HuH-7.5 (cell line): ENCODE results near the gene TPCN1.

ENCODE experiments used
- DNase-seq: peaks from one replicate; pipeline ENCODE4 v3.0.0; 2011; ENCODE audit warnings: low spot score

The TPCN1 gene

DNA sequence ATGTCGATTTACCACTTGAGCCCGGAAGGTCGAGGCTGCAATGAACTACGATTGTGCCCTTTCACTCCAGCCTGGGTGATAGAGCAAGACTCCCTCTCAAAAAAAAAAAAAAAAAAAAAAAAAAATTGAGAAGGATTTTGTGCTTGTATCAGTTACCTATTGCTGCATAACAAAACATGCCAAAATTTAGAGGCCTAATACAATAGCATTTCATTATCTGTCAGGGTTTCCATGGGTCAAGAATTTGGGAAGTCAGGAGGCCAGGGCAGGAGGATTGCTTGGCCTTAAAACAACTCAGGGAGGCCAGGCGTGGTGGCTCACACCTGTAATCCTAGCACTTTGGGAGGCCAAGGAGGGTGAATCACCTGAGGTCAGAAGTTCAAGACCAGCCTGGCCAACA lies 118.3 kb downstream of the TPCN1 start:
- DNase-seq = no peak

DNA sequence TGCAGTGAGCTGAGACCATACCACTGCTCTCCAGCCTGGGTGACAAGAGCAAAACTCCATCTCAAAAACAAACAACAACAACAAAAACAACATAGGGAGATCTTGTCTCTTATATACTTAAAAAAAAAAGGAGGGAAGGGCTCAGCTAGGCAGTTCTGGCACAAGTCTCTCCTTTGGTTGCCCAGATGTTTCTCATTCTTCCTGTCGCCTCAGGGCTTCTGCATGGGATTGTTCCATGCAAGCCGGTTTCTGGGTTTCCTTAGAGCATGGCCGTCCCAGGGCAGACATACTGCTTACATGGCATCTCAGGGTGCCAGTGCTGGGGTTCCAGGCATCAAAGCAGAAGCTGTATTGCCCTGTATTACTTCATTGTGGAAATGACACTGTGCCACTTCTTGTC lies 118.8 kb downstream of the TPCN1 start:
- no peak for DNase-seq

DNA sequence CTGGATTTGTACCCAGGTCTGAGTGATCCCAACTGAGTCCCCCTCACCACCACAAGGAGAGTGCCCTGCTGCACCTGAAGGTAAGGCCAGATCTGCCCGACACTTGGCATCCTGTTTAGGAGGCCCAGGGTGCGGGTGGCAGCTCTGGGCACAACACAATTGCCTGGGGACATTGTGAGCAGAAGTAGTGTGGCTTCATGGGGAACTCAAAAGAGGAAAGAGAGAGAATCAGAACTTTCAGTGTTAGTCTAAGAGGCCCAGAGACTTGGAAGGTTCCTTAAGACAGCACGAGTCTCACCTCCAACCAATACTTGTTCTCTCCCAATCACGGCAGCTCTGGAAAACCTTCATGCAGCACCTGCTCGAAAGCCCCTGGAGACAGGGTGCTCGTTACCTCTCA lies 120.3 kb downstream of the TPCN1 start:
- no peak for DNase-seq

DNA sequence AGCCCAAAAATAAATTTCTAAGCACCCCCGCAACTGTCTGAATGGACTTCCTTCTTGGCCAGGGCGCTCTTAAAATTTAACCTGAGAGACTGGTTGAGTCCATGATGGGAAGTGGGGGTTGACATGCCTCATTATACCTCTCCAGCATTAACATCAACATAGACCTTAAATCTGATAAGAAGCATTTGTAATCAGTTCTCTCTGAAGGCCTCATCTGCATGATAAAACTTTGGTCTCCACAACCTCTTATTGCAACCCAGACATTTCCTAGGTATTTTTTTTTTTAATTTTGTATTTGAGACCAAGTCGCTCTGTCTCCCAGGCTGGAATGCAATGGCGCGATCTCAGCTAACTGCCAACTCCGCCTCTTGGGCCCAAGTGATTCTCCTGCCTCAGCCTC lies 124.1 kb downstream of the TPCN1 start:
- no peak for DNase-seq

DNA sequence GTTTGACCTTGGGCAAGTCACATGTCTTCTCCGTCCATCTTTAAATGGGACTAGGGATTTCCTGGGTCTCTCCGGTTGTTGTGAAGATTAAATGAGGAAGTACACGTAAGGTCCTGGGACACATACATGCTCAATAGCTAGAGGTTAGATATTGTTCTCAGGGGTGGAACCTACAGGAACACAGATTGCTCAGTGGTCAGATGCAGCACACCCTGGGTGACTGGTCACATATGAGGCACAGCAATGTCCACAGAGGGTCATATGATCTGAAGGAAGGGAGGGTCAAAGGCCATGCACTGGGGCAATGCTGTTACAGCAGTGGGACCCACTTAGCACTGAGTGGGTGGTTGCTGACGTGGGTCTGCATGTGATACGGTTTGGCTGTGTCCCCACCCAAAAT lies 125.1 kb downstream of the TPCN1 start:
- no peak for DNase-seq

DNA sequence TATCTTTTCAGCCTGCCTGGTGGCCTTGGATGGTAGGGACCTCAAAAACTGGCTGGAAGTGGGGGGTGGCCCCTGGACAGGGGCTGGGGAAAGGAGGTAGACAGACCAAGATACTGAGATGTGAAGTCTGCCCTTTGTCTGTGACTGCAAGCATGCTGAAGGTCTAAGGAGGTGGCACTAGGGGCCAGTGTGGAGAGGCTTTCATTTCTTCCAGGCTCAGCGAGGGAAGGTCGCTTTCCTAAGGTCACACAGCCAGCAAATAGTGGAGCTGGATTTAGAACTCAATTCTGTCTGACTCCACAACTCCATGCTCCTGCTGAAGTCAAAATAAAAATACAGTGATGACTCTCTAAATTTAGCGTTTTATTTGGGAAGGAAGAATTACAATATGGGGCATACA lies 125.8 kb downstream of the TPCN1 start:
- DNase-seq = no peak

DNA sequence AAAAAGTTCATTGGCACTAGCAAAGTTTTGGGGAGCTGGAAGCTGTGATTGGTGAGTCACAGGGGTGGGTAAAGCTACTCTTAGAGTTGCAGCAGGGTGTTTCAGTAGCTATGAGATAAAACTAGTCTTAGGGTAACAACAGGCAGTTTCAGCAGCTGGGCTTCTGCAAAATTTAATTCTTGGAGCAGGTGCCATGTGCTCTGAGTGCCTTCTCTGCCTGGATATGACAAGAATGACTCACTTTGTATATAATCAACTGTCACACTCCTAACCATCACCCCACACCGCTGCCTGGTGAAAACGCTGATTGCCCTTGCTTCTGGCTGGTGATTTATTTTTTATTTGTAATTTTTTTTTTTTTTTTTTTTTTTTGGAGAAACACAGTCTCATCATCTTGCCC lies 126.6 kb downstream of the TPCN1 start:
- DNase-seq = no peak
